ENCODE measurements around the gene PTPRK.

The PTPRK gene

DNA sequence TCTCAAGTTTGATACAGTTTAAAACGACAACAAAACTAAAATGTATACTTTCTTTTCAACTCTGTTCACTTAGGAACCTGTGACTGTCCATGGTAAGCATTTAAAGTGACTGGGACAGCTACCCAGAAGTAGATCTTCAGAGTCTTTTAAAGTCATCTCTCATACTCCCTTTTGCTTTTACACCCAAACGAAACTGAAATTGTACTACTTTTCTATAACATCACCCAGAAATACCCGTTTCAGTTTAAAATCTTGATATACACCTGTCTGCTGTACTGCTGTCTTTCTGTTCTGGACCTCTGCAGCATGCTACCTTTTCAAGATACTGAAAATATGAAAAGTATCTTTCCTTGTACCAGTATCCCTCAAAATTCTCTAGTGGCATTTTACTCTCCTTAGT lies 449.2 kb downstream of the PTPRK start:
- no peak for DNase-seq (ENCODE audit: low read depth in 2 of 2)

DNA sequence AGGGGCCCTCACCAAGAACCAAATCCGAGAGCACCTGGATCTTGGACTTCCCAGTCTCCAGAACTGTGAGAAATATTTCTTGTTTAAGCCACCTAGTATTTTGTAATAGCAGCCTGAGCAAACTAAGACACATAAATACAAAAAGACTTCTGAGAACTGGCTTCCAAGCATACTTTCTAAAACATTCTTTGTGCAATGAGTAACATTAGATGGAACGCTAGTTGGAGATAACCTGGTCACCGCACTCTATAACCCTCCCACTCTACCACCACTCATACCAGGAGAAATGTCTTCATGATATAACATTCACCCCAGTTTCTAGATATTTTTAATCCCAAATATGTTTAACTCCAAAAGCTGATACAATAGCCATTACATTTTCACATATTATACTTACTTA lies 450.0 kb downstream of the PTPRK start:
- no peak for DNase-seq (ENCODE audit: low read depth in 2 of 2)

DNA sequence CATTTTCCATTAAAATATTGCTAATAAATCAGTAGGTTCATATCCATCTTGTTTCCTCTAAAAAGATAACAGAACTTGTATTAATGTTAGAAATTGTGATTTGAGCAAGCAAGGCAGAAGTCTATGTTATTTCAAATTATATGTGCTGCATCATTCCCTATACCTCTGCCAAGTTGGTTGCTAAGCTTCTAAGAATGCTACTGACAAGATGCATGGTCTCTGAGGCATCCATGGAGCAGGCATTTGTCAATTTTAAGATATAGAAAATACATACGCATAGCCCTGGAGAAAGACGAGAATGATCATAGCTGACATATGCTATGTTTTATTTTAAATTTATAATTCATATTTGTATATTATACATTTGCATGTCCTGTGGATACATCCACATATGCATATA lies 451.2 kb downstream of the PTPRK start:
- DNase-seq (ENCODE audit: low read depth in 2 of 2), result no peak

DNA sequence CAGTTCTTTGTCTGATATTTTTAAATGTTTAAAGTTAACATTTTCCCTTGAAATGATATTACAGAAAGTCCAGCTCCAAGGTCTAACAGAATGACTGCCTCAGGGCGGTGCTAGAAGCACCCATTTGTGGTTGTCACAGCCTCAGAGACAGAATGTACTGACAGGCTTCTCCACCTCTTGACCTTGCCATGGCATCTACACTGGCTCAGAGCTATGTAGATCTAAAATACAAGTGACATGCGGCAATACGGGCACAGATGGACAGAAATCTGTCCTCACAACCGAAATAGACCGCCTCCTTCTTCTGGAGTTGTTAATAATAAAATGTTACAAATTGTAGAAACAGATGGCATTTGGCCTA lies 452.3 kb downstream of the PTPRK start:
- no peak for DNase-seq (ENCODE audit: low read depth in 2 of 2)

DNA sequence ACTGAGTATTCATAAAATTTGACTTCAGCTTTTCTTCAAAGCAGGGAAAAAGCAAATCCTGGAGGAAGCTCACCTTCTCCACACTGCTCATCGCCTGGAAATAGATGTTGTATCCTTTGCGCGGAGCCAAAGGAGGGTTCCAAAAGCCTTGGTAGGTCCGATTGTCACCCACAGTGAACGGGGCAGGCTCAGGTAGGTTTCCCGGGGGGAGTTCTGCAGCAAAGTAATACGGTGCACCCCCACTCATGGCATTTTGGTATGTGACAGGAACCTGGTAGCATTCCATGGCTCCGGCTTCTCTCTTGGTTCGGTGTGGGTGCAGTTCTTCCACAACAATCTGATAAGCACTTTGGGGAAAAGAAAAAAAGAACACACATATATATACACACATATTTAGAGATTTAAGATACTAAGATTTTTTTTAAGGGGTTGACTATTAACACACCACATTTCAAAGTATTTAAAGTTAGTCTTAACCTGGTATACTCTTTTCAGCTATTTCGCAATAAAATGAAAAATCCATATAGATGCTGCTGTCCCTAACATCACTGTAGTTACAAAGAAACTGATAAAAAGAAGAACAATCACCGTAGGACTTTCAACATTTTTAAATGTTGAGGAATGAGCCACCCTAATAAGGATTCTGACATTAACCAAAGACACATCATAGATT lies 452.8 kb downstream of the PTPRK start:
- DNase-seq (ENCODE audit: low read depth in 2 of 2), result no peak

DNA sequence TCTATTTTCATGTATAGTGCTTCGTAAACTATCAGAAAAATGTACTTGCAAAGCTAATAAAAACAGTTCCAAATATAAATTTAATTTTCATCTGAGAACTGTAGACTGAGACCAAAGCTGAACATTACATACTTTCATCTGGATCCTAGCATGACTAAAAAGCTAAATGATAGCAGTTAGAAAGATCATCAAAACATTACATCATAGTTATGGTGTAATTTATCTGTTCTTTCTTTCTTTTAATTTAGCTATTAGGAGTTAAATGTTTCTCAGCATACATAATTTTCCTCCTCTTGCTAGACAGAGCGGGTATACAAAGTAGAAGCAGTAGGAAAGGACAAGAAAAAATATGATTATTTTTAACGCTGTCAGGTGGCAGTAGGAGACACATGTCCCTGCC lies 455.3 kb downstream of the PTPRK start:
- no peak for DNase-seq (ENCODE audit: low read depth in 2 of 2)

DNA sequence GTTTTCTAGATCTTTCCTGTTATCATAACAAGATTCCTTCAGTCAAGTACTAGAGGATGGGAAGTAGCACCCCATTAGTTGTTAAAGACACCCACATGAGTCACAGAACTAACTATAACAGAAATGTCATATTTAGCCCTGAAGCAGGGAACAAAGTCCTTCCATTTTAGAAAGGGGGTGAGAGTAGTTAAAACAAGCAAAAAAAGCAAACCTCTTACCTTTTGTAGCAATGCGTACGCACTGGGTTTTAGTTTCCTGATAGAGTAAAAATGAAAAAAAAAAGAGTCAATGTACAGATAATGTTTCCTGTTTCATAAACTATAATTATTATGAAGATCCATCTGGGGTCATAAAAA lies 455.9 kb downstream of the PTPRK start:
- no peak for DNase-seq (ENCODE audit: low read depth in 2 of 2)

DNA sequence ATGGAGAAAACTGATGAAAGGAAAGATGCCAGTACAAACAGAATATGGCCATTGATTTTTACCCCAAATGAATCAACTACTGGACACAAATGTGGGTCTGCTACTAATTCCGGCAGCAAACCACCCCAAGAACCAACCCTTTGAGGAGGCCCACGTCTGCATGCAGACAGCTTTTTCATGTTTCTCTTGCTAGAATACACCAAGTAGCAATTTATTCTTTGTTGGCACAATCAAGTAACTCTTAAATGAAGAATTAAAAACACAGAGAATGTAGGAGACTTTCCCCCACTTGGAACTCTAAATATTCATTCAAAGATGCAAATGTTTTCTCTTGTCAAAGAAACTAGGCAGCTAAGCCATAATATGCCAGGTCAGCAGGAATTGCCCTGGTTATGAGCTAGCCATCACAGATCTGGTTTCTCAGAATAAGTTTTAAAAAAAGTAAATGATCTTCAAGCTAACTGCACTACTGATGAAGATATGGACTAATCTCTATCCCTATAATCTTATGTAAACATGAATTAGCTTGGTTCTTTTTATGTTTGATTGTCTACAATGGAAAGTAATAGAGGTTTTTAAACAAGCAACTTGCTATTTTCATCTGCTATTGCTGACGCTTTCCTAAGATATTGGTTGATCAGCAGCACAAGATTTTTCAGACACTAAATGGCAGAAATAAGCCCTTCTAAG lies 456.4 kb downstream of the PTPRK start:
- DNase-seq (ENCODE audit: low read depth in 2 of 2), result no peak

DNA sequence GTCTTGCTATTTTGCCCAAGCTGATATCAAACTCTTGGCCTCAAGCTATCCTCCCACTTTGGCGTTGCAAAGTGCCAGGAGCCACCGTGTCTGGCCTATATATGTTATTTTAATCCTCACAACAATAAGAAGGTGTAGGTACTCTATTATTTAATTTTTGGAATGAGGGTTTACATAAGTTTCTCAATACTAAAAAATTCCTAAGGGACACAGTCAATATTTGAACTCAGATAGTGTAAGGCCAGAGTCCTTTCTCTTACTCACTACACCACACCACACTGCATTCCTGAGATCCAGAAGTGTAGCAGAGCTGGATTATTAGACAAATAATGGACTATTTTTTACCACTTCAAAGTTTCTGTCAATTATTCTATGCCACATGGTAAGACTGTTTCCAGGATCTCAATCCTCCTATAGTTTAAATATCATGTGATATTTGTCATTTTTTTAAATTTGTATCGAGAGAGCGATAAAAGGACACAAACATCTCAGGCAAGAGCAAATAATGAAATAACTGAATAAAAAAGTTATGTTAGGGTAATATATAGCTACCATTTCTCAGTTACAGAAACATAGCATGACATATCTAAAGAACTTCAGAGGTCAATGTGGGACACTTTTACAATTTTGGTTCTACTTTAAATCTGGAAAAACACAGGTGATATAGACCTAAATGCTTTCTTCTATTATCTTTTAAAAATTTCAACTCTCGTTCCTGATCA lies 457.4 kb downstream of the PTPRK start:
- no peak for DNase-seq (ENCODE audit: low read depth in 2 of 2)

DNA sequence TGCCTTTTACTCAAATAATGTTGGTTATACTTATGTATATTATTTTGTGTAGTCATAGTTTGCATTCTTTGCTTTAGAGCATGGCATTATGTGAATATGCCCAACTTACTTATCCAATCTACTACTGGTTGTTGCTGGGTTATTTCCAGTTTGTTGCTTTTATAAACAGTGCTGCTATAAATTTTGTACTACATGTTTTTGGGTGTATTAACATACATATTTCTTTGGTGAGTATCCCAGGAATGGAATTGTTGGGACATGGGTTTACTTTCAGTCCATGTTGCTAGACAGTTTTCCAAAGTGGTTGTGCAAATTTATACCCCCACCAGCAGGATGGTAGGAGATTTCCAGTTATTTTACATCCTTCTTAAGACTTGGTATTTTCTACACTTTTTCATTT lies 462.5 kb downstream of the PTPRK start:
- DNase-seq (ENCODE audit: low read depth in 2 of 2), result no peak

DNA sequence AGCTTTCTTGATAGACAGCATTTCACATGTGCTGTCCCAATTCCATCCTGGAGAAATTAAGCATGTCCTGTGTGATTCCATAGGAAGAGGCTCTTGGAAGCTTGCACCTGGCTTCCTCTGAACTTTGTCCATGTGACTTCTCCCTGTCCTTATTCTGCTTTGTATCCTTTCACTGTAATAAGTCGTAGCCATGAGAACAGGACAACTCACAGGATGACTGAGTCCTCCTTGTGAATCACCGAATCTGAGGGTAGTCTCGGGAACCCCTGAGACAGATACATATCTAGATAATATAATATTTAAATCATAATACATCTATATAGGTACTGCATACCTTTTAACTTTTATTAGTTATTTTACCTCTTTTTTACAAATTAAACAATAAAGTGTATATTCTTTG lies 462.9 kb downstream of the PTPRK start:
- DNase-seq (ENCODE audit: low read depth in 2 of 2), result no peak

DNA sequence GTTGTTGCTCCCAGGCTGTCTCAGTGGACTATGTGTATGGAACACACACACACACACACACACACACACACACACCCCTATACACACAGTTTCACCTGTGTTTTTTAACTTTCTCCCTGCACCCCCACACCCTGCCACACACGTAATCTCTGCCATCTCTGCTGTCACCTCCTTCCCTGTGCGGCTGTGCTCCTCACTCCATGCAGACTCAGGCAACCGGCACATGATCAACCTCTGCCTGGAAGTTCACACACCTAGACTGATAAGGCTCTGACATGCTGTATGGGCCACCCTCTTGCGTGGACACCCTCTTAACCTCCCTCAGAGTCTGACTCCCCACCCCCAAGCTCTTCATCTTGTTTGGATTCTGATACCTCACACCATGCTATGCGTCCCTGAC lies 467.3 kb downstream of the PTPRK start:
- no peak for DNase-seq (ENCODE audit: low read depth in 2 of 2)

DNA sequence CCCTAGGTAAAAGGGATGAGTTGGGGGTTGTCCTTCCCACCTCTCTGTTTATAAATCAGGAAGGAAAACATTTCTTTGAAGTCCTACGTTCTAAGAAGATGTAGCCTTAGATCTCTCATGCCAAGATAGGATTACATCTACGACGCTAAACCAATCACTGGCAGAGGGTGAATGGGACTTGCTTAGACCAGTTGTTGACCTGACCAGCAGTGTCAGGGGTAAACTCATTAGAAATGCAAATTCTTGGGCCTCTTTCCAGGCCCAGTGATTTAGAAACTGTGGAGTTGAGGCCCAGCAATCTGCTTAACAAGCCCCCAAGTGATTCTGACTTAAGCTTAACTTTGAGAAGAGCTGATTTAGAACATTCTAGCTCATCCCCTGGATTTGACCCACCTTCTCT lies 472.4 kb downstream of the PTPRK start:
- DNase-seq (ENCODE audit: low read depth in 2 of 2), result no peak

DNA sequence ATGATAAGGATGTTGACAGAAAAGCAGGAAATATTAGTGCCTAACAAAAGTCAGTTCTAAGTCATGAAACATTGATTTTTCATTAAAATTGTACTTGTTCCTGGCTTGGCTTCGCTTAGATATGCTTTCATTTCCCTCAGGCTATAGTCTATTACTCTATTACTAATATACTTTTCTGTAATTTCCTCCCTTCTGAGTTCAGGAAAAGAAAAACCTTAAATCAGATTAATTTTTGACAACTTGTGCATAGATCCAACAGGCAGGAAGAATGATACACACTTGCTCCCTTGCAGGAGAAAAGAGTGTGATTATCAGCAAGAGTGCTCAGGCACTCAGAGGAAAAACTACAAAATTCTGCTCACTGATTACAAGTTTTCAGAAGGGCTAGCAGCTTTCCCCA lies 474.4 kb downstream of the PTPRK start:
- no peak for DNase-seq (ENCODE audit: low read depth in 2 of 2)

DNA sequence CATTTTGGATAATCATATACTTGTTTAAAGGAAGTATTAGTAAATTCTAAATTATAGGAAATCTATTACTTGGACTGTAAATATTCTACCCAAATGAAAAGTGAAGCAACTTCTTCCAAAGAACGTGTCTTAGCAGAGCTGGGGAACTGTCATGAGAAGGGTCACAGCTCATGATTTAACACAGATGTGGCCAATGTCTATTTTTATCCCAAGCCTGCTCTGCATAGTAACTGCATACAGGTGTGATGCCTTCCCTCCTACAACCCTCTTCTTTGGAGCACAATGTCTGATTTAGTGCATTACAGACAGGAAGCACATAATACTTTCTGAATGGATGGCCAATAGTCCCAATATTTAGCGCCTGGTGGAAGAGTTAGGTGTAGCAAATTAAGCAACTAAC lies 480.9 kb downstream of the PTPRK start:
- no peak for DNase-seq (ENCODE audit: low read depth in 2 of 2)

DNA sequence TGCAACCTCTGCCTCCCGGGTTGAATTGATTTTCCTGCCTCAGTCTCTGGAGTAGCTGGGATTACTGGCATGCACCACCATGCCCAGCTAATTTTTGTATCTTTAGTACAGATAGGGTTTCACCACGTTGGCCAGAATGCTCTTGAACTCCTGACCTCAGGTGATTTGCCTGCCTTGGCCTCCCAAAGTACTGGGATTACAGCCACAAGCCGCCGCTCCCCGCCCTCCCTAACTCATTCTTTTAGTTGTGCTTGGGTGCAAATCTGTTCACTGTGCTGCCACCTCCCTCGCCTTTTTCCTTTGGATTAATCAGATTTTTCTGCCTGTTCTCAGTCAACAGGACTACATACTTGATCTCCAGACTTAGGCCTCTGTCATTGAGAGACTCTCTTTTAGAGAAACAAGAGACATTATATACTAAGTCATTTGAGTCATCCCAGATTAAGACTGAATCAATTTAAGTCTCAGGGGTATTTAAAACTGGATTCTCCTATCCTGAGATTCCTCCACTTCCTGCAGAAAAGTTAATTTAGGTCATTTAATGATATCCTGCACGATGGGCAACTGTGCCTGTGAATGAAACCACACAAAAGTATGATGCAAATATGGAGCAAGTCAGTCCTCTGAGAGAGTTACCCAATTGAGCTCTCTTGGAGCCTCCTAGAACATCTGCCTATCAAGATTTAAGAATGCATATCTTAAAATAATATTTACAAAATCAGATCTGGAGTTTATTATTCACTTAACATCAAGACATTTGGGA lies 483.4 kb downstream of the PTPRK start:
- DNase-seq (ENCODE audit: low read depth in 2 of 2), result no peak

DNA sequence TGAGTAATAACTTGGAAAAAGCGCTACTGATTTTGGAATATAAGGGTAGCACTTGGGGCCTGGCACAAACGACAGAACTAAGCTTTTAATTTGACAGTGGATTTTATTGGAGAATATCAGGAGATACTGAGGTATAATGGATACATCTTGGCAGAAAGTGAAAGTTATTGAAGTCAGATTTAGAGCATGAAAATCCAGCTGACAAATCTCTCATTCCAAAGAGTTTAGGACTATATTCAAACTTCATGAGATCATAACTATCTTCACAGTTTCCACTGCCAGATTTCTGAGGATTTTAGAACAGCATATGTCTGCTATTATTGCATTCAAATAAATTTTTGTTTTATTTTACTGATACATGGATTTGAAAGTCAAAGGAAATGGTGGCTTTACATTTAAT lies 487.2 kb downstream of the PTPRK start:
- no peak for DNase-seq (ENCODE audit: low read depth in 2 of 2)

DNA sequence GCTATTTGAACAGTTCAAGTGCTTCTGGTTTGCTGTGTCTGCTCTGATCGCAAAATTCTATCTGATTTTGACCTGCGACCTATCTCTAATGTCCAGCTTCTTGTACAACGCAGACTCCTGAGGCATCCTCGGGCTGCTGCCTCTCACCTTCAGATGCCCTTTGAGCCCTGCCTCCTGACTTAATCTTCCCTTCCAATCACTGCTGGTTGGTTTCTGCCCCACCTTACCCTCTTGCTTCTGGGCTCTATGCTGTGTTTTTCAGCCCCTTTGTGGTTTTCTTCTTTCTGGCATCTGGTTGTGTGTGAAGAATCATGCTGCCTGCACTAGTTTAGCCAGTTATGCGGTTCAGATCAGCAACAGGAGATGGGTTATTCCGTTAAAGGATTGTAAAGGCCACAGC lies 488.4 kb downstream of the PTPRK start:
- DNase-seq (ENCODE audit: low read depth in 2 of 2), result no peak

DNA sequence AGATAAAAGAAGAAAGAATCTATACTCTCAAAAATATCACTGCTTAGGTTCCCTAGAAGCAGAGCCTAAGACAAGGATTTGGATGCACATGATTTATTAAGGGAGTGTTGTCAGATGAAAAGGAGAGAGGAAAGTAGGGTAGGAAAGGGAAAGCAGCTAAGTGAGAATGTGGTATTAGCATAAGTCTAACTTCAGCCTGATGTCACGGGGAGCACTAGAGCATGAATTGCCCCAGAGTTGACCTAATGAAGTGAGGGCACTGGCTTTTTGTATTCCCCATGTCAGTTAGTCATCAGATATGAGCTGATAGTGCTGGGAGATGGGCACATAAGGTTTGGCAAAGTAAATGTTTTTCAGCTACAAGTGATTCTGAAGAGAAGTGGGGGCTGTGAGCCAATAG lies 490.6 kb downstream of the PTPRK start:
- no peak for DNase-seq (ENCODE audit: low read depth in 2 of 2)

DNA sequence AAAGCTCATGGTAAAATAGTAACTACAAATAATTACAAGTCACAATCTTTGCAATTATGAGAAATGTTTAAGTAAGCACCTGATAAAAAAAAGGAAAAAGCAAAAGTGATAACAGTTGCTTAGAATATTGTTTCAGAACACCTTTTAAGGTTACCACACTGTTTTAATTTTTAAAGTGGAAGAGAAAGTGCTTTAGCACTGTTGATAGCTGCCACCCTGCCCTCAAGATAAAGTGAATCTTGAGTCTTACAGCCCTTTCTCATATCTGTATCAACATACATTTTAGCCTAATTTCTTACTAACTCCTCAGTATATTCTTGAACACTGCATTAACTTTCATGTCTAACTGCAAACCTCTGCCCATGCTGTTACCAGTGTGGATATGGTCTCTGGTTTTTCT lies 492.2 kb downstream of the PTPRK start:
- no peak for DNase-seq (ENCODE audit: low read depth in 2 of 2)

DNA sequence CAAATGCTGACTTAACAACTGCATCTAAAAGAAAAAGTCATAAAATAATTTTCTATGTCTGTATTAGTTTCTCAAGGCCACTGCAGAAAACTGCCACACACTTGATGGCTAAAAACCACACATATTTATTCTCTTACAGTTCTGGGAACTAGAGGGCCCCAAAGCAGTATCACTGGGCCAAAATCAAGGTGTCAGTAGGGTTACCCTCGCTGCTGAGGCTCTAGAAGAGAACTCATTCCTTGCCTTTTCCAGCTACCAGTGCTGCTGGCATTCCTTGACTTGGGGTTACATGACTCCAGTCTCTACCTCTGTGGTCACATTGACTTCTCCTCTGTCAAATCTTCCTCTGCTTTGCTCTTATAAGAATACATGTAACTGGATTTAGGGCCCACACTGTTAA lies 494.9 kb downstream of the PTPRK start:
- DNase-seq (ENCODE audit: low read depth in 2 of 2), result no peak

DNA sequence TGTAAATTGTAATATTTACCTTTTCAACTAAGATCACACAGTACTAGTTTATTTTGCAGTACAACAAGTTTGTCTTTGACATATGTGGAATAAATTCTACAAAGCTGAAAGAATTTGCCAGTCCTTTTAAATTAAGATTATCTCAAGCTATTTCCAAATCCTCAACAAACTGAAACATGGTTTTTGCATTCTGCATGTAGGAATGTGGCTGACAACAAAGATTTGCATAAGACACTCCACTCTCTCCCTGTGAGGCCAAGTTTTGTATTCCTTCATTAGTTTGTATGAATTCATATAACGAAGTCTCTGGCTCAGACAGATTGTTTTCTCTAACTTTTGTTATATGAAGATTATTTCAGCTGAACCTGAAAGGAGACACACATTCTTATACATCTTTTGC lies 495.4 kb downstream of the PTPRK start:
- no peak for DNase-seq (ENCODE audit: low read depth in 2 of 2)

DNA sequence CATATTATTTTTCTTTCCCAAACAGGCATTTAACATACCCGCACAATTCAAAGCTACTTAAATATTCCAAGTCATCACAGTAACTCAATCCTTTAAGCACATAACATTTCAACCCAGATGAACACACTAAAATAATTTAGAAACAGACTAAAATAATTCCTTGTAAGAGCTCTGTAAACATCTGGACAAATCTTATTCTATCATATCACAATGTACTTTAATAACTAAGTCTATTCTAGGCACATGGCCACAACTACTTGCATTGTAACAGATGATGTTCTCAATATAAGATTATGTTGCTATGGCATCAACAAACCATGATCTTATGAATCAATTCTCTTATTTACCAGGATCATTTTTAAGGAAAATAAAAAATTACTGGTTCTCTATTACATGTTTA lies 496.4 kb downstream of the PTPRK start:
- no peak for DNase-seq (ENCODE audit: low read depth in 2 of 2)
